ENCODE measurements around the gene CACNA2D3. TPM values are rescaled to one million over a fixed set of nuclear protein-coding genes. Genes with fewer than 3 reads are reported as not detected.

The CACNA2D3 gene
- total and polyA plus RNA-seq, 4 donors: 0.06 to 0.37 (median 0.08) TPM; not detected in 1

DNA sequence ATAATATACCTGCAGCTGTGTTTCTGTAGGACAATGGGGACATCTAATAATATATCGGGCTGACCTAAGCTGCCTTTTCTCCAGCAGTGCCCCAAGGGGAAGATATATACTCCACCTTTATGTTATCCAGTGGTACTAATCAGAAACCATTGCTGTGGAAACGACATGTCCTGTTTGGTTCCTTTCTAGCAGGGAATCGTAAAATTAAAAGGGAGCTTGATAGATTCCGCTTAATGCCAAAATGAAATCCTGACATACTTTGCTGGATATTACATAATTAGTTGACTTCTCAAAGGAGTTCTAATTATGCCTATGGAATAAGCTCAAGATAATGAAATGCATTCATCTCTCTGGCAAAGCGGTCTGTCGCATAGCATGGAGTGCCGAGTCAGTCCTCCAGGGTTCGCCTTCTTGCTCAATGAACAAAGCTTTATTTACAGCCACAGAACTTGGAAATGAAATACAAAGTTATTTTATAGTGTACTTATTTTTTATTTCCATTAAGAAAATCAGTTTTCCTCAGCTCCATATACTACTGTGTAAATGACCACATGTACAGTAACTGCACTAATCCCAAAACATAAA is 542.8 kb downstream of the CACNA2D3 start (continued):
- TF ChIP-seq SP1 (IDR thresholded peaks at IDR 0.05) (no peak), TAF1 (conservative IDR thresholded peaks at IDR 0.05) (no peak), ATF3 (IDR thresholded peaks at IDR 0.05) (no peak), FOXA2 (IDR thresholded peaks at IDR 0.05) (no peak), HNF4A (conservative IDR thresholded peaks at IDR 0.05) (no peak), NR2F2 (IDR thresholded peaks at IDR 0.05) (no peak)

DNA sequence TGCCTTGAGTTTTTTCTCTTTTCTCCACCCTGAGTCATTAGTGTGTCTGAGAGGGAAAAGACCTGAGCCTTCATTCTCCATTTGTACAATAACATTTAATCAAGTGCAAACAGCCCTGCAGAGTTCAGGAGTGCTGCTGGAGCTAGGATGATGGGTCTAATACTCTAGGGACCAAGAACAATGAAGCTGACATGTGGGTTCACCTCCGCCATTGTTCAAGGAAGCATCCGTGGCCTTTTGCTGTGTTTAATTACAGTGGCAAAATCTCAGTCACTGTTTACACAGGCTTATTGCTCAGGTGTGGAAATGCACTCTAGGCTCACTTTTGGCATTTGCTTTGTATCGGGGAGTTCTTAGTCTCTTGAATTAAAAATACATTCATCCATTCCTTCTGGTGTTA is 545.9 kb downstream of the CACNA2D3 start:
- Histone ChIP-seq H3K9ac (ENCODE audit: low read depth in 1 of 2, low read length in 2 of 2) (no peak overlapping the region), H3K27ac (ENCODE audit: low read depth in 1 of 2, low read length in 2 of 2) (no peak overlapping the region), H3K4me1 (ENCODE audit: control insufficient read depth in 4 of 4, insufficient read depth in 4 of 4, low read length in 3 of 4) (no peaks in the 10 kb centered on the region), H3K4me3 (ENCODE audit: low read depth in 1 of 3, low read length in 3 of 3) (no peak overlapping the region), H3K27me3 (ENCODE audit: control insufficient read depth in 4 of 4, insufficient read depth in 4 of 4, low read length in 3 of 4) (peaks cover 0 to 3% (median 0%) of the 10 kb centered on the region in 4 donors), H3K36me3 (ENCODE audit: control insufficient read depth in 4 of 4, insufficient read depth in 3 of 4, low read depth in 1 of 4, low read length in 3 of 4) (no peaks in the 10 kb centered on the region), H3K9me3 (ENCODE audit: control insufficient read depth in 4 of 4, low read length in 3 of 4) (no peaks in the 10 kb centered on the region)
- 79% methylated on average over 3 of the region's 3 CpGs for WGBS
- no peak for TF ChIP-seq HNF4A (conservative IDR thresholded peaks at IDR 0.05)
- TF ChIP-seq YY1 (IDR thresholded peaks at IDR 0.05): no peak
- TF ChIP-seq SP1 (IDR thresholded peaks at IDR 0.05): no peak
- no peak for TF ChIP-seq GABPA (IDR thresholded peaks at IDR 0.05 in 1 of 2, conservative IDR thresholded peaks at IDR 0.05 in 1 of 2)
- no peak for TF ChIP-seq FOXA1 (IDR thresholded peaks at IDR 0.05)
- TF ChIP-seq JUND (IDR thresholded peaks at IDR 0.05): no peak
- TF ChIP-seq RAD21 (IDR thresholded peaks at IDR 0.05): no peak
- TF ChIP-seq FOXA2 (IDR thresholded peaks at IDR 0.05): no peak
- no peak for TF ChIP-seq TAF1 (conservative IDR thresholded peaks at IDR 0.05)
- TF ChIP-seq, protein P1, sequence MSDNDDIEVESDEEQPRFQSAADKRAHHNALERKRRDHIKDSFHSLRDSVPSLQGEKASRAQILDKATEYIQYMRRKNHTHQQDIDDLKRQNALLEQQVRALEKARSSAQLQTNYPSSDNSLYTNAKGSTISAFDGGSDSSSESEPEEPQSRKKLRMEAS (IDR thresholded peaks at IDR 0.05): no peak
- TF ChIP-seq, protein P2, sequence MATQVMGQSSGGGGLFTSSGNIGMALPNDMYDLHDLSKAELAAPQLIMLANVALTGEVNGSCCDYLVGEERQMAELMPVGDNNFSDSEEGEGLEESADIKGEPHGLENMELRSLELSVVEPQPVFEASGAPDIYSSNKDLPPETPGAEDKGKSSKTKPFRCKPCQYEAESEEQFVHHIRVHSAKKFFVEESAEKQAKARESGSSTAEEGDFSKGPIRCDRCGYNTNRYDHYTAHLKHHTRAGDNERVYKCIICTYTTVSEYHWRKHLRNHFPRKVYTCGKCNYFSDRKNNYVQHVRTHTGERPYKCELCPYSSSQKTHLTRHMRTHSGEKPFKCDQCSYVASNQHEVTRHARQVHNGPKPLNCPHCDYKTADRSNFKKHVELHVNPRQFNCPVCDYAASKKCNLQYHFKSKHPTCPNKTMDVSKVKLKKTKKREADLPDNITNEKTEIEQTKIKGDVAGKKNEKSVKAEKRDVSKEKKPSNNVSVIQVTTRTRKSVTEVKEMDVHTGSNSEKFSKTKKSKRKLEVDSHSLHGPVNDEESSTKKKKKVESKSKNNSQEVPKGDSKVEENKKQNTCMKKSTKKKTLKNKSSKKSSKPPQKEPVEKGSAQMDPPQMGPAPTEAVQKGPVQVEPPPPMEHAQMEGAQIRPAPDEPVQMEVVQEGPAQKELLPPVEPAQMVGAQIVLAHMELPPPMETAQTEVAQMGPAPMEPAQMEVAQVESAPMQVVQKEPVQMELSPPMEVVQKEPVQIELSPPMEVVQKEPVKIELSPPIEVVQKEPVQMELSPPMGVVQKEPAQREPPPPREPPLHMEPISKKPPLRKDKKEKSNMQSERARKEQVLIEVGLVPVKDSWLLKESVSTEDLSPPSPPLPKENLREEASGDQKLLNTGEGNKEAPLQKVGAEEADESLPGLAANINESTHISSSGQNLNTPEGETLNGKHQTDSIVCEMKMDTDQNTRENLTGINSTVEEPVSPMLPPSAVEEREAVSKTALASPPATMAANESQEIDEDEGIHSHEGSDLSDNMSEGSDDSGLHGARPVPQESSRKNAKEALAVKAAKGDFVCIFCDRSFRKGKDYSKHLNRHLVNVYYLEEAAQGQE (IDR thresholded peaks at IDR 0.05): no peak
- TF ChIP-seq EGR1 (IDR thresholded peaks at IDR 0.05; ENCODE audit: low read depth in 2 of 2): no peak
- no peak for TF ChIP-seq NR2F2 (IDR thresholded peaks at IDR 0.05)
- TF ChIP-seq HNF4G (IDR thresholded peaks at IDR 0.05): no peak
- no peak for TF ChIP-seq ZBTB33 (IDR thresholded peaks at IDR 0.05)
- TF ChIP-seq, protein P3, sequence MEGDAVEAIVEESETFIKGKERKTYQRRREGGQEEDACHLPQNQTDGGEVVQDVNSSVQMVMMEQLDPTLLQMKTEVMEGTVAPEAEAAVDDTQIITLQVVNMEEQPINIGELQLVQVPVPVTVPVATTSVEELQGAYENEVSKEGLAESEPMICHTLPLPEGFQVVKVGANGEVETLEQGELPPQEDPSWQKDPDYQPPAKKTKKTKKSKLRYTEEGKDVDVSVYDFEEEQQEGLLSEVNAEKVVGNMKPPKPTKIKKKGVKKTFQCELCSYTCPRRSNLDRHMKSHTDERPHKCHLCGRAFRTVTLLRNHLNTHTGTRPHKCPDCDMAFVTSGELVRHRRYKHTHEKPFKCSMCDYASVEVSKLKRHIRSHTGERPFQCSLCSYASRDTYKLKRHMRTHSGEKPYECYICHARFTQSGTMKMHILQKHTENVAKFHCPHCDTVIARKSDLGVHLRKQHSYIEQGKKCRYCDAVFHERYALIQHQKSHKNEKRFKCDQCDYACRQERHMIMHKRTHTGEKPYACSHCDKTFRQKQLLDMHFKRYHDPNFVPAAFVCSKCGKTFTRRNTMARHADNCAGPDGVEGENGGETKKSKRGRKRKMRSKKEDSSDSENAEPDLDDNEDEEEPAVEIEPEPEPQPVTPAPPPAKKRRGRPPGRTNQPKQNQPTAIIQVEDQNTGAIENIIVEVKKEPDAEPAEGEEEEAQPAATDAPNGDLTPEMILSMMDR (IDR thresholded peaks at IDR 0.05; ENCODE audit: low read depth, low read length, missing input control): no peak
- TF ChIP-seq ATF3 (IDR thresholded peaks at IDR 0.05): no peak
- DNase-seq (ENCODE audit: low spot score): no peak
